Measurements from ENCODE around the gene PLXNA2.
A peak's percentile ranks its signal among the peaks of the same experiment; 100 is the strongest.

DNA sequence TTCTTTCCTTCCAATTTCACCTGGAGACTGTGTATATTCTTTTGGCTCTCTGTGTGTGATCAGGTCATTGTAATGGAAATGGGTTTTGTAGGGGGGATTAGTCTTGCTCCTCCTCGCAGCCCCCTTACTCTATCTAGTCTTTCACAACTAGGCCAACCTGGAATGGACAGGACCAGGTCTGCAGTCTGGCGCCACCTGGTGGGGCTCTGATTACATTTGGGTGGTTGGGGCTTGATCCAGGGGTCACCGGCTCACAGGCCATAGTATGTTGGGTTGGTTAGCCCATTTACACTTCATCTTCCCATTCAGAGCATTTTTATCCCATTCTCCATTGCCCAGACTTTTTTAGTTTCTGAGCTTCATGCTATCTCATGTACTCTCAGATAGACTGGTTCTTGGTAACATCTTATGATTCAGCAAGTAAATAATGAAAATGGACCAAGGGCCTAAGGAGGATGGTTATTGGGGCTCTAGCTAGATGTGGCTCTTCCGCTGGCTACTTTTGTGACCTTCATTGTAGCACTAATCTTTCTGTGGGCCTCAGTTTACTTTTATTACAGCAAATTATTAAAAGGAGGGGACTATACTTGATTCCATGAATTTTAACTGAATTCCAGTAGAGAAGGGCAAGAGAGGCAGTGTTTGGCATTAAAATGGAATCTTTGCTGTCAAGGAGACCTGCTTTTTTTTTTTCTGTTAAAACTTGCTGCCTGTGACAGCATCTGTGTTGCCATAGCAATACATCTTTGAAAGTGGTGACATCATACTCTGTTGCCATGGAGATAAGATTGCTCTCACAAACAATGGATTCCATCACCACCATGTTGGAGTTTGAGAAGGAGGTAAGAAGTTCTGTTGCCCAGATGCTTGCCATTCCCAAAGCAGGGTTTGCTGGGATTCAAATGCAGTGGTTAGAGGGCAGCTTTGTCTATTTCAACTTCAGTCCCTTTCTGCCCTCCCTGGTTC is 150.1 kb downstream of the PLXNA2 start:
- TF ChIP-seq CTCF (IDR thresholded peaks at IDR 0.05) (peak; percentile 60 to 74 (median 62)), POLR2A (IDR thresholded peaks at IDR 0.05) (no peak)

All from esophagus squamous epithelium (tissue), 4 donors.